GM12801 (cell line): ENCODE data around the gene PAK2.

Source experiments
- TF ChIP-seq, protein P1 (sequence below): IDR thresholded peaks from one replicate; pipeline ENCODE4 v1.5.1; 2011; ENCODE audit warnings: control low read depth; ENCODE audit not compliant: insufficient read length; ENCODE audit errors: extremely low read depth

PAK2 gene

DNA sequence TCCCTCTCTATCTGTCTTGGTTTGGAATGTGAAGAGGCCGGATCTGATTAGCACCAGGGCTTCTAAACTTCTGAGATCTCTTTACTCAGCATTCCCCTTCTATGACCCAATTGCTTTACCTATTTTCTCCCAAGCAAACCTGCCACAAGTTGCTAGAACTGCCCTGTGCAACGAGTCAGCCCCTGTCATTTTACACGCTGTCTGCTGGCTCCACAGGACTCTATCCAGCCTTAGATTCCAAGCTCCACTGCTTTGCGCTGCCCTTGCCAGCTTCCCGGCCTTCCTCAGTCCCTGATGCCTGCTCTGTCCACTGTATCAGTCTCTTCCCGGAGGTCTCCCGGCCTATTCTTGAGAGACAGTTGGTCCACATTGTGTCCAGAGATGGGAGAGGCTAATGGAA, 39.9 kb upstream of the PAK2 start:
- TF ChIP-seq, protein P1, sequence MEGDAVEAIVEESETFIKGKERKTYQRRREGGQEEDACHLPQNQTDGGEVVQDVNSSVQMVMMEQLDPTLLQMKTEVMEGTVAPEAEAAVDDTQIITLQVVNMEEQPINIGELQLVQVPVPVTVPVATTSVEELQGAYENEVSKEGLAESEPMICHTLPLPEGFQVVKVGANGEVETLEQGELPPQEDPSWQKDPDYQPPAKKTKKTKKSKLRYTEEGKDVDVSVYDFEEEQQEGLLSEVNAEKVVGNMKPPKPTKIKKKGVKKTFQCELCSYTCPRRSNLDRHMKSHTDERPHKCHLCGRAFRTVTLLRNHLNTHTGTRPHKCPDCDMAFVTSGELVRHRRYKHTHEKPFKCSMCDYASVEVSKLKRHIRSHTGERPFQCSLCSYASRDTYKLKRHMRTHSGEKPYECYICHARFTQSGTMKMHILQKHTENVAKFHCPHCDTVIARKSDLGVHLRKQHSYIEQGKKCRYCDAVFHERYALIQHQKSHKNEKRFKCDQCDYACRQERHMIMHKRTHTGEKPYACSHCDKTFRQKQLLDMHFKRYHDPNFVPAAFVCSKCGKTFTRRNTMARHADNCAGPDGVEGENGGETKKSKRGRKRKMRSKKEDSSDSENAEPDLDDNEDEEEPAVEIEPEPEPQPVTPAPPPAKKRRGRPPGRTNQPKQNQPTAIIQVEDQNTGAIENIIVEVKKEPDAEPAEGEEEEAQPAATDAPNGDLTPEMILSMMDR, result no peak

DNA sequence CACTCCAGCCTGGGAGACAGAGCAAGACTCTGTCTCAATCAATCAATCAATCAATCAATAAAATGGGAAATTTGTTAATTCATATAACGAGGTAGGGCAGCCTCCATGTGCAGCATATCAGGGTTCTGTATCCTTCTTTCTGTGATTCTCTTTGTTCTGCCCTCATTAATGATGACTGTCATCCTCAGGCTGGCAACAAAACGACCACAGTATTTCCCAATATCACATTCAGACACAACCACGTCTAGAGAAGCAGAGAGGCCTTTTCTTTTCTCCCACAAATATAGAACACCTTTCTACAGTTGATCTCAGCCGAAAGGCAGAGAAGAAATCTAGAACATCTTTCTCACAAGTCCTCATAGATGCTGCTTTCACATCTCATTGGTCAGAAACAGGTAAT, 38.9 kb upstream of the PAK2 start:
- TF ChIP-seq, protein P1, result no peak

DNA sequence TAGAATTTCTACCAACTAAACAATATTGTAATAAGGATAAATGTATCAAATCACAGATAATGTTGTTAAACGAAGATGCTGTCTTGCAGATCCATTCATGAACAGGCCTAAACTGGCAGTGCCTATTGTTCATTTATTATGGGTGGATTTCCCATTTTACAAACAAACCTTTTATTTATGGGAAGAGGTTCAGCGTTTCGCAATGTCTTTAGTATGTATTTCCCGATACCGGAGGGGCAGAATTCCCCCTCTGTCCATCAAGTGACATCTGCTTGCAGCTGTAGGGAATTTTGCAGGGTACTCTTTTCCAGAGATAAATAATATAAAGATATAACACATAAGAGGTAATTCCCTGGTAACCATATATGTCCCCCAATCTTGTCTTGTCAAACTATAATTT, 33.3 kb upstream of the PAK2 start:
- TF ChIP-seq, protein P1, result no peak

DNA sequence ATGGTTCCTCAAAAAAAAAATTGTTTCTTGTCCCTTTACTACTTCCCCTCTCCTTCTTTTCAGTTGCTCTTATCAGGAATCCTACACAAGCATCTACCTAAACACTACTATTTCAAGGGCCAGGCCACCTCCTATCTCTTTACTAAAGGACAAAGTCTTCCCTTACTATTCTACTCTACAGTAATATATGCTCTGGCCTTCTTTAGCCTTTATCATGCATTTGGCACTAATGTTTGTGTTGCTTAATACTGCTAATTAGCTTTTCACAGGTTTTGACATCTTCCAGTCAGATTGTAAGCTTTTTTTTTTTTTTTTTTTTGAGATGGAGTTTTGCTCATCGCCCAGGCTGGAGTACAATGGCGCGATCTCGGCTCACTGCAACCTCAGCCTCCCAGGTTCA, 32.9 kb upstream of the PAK2 start:
- TF ChIP-seq, protein P1, result no peak

DNA sequence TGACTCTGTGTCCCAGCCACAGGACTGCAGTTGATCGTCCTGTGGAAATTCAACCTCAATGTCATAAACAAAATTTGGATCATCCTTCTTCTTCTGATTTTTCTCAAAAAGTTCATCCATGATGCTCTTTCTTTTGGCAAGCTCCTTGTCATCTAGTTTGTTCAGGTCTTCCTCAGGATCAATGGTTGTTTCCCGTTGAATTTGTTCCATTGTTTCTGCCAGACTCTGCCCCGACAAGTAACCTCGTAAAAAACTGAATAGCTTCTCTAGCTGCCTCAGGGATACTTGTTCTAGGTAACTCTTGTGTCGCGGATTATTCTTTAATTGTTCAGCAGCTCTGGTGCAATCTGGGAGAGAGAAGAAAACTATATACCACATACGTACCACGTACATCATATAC, 32.1 kb upstream of the PAK2 start:
- TF ChIP-seq, protein P1, result no peak

DNA sequence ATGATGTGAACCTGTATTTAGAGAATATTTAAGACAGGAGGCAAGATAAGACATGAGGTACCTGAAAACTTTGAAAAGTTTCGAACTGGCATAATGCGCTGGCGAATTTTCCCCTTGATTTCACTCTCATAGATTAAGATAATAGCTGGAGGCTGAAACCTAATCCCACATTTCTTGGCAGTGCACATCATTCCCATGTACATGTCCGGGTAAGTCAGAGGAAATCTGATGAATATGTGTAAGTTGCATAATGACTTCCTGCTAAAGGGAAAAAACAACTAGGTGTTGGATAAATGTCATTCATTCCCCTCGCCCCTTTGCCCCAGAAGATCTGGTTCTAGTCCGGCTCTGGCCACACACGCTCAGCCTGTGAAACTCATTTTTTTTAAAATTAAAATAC, 31.2 kb upstream of the PAK2 start:
- TF ChIP-seq, protein P1, result no peak

DNA sequence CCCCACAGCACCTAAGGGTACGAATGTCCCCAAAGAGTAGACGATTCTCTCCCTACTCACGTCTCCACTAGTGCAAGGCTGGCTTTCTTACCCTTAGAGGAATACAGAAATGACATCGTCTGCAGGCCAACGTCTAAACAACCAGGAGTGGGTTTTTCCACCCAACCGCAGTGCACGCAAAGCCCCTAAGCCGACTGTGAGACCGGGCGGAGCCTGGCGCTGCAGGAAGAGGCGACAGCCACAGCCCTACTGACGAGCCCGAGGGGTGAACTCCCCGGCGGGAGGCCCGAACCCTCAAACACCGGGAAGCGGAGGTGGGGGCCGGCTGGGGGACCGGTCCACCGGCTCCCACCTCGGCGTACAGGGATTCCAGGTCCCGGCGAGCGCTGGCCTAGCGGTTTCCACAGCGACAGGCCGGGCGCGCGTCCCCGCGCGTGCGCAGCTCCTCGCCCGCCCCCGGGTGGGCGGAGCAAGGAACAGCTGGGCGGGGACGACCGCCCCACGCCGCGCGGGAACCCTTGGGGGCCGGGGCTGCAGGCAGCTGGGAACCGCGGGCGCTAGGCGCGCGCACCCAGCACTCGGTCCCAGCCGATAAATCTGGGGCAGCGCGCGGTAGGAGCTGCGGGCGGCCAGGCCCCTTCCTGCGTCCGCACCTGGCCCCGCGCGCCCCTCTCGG, 27.7 kb upstream of the PAK2 start, which contains the start of the genes CEP19 and PIGX:
Gene CEP19, minus strand, starts transcription at position 413 of the 676 bp plus-strand sequence. CDS start 3,593 bp downstream, outside the sequence.
Gene PIGX, plus strand, starts transcription at position 540 of the 676 bp plus-strand sequence.
- TF ChIP-seq, protein P1, result no peak
